Duodenal mucosa (tissue), 2 donors: ENCODE measurements around the gene EXOC6B.

Experiments
- H3K27ac ChIP-seq: one replicate; pipeline ENCODE4 v1.7.0; 2013; ENCODE audit warnings: low read depth, low read length
- H3K27me3 ChIP-seq, 2 donors: one replicate each; pipeline ENCODE4 v1.7.0; 2013; ENCODE audit warnings: low read length in 2 of 2, control low read depth in 1 of 2; ENCODE audit not compliant: insufficient read depth in 2 of 2, control insufficient read depth in 1 of 2
- H3K36me3 ChIP-seq, 2 donors: one replicate each; pipeline ENCODE4 v1.7.0; 2013; ENCODE audit warnings: low read length in 2 of 2, control low read depth in 1 of 2; ENCODE audit not compliant: insufficient read depth in 2 of 2, control insufficient read depth in 1 of 2
- H3K4me1 ChIP-seq, 2 donors: one replicate each; pipeline ENCODE4 v1.7.0; 2013; ENCODE audit warnings: low read length in 2 of 2, control low read depth in 1 of 2; ENCODE audit not compliant: insufficient read depth in 2 of 2, control insufficient read depth in 1 of 2
- H3K4me3 ChIP-seq, 2 donors: one replicate each; pipeline ENCODE4 v1.7.0; 2013; ENCODE audit warnings: low read length in 2 of 2, low read depth in 1 of 2
- H3K9ac ChIP-seq, 2 donors: one replicate each; pipeline ENCODE4 v1.7.0; 2013; ENCODE audit warnings: low read length in 2 of 2, low read depth in 1 of 2
- H3K9me3 ChIP-seq, 2 donors: one replicate each; pipeline ENCODE4 v1.7.0; 2013; ENCODE audit warnings: low read length in 2 of 2, control low read depth in 1 of 2; ENCODE audit not compliant: control insufficient read depth in 1 of 2

EXOC6B gene

DNA sequence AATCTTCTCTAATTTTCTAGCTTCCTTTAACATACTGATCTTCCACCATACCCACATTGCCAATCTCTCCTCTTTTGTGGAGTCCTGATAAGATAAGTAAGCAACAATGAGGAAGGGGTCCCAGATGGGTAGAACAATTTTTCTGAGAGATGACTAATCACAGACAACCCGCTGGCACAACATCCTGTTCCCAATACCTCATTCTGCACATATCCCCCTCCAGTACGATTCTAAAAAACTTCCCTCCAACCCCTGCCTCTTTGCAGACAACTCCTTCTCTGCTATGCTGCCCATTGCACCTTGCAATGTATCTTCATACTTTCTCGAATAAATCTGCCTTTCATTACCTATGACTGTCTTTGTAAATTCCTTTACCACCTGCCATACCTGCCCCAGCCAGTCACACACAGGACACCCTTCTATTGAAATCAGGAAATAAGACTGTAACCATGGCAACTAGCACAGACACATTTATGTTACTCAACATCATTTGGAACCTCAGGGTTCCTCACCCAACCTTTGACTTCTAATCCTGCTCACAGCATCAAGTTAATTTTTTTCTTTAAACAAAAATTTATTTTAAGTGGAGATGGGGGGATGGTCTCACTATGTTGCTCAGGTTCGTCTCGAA, 7.4 kb upstream of the EXOC6B start:
- no peaks in the 10 kb centered on the region for H3K36me3 ChIP-seq
- H3K9me3 ChIP-seq, result no peaks in the 10 kb centered on the region
- H3K27ac ChIP-seq, result no peak overlapping the region
- no peak overlapping the region for H3K4me3 ChIP-seq
- H3K27me3 ChIP-seq, result no peaks in the 10 kb centered on the region
- no peak overlapping the region for H3K9ac ChIP-seq
- peaks cover 0 to 5% of the 10 kb centered on the region in 2 donors for H3K4me1 ChIP-seq

DNA sequence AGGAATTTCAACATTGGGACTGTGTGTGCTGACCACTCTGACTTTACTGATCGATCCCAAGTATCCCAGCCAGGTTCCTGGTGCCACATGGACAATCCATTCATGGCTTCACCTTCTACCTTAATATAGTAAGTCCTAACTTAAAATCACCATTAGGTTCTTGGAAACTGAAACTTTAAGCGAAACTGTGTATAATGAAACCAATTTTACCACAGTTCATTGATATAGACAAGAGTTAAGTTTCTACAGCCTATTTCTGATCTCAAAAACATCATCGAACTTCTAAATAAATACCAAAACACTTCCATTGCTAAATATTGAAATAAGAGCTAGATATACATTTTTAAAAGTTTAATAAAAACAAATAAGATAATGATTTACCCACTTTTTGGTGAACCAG, 4.4 kb upstream of the EXOC6B start:
- Histone ChIP-seq H3K27ac (no peak overlapping the region), H3K9ac (no peak overlapping the region), H3K4me1 (no peaks in the 10 kb centered on the region), H3K27me3 (no peaks in the 10 kb centered on the region), H3K4me3 (no peak overlapping the region), H3K36me3 (no peaks in the 10 kb centered on the region), H3K9me3 (no peaks in the 10 kb centered on the region)

DNA sequence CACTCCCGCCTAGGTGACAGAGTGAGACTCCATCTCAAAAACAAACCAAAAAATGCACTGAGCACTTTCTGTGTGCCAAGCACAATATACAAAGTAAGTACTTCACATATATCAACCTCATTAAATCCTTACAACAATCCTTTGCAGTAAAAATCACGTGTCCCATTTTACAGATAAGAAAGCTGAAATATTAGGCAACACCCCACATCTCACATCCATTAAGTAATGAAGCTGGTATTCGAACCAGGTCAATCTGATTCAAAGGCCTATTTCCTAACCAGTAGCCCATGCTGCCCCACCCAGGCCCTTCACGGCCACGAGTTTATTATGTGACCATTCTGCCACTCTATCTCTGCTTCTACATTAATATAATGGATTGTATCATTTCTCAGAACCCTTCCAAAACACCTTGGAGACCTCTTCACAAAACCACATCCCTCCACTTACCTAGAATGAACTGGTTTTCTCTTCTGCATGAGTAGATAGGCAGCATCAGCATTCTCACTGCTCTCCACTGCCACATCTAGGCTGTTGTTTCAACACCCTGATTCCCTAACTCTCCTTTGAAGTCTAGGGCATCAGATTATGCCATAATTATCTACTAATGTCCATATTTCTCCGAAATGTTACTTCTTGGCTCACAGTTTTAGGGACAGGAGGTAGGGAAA, 3.1 kb upstream of the EXOC6B start:
- Histone ChIP-seq H3K36me3 (no peaks in the 10 kb centered on the region), H3K9me3 (no peaks in the 10 kb centered on the region), H3K4me3 (no peak overlapping the region), H3K9ac (no peak overlapping the region), H3K27me3 (no peaks in the 10 kb centered on the region), H3K4me1 (peaks cover 11 to 12% of the 10 kb centered on the region in 2 donors), H3K27ac (no peak overlapping the region)

DNA sequence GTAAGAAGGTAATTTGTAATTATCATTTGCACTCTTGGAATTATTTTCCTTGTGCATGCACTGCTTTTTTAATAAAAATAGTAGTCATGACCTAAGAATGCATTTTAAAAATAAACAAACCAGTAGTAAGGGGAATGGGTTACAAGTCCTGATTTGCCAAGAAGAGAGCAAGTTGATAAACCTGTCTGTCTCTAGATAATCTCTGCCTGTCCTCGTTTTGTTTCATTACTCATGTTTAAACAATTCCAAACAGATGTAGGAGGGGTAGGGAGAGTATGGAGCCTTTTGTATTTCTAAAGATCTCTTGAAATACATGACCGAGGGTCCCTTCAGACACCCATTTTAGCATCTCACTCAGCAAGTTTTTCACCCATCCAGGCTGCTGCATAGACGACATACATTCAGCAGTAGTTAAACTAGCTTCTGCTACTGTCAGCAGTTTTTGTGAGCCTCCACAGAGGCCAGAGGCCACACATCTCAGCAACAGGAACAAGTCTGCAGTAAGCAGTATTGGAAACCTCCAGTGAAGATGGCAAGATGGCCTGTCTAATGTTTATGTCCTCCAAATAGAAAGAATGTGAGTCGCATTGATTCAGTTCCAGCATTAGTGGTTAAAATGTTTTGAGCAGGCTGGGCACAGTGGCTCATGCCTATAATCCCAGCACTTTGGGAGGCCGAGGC, 2.3 kb upstream of the EXOC6B start:
- Histone ChIP-seq H3K9ac (no peak overlapping the region), H3K9me3 (no peaks in the 10 kb centered on the region), H3K36me3 (no peaks in the 10 kb centered on the region), H3K4me1 (peaks cover 11 to 14% of the 10 kb centered on the region in 2 donors), H3K27ac (no peak overlapping the region), H3K4me3 (no peak overlapping the region), H3K27me3 (no peaks in the 10 kb centered on the region)

DNA sequence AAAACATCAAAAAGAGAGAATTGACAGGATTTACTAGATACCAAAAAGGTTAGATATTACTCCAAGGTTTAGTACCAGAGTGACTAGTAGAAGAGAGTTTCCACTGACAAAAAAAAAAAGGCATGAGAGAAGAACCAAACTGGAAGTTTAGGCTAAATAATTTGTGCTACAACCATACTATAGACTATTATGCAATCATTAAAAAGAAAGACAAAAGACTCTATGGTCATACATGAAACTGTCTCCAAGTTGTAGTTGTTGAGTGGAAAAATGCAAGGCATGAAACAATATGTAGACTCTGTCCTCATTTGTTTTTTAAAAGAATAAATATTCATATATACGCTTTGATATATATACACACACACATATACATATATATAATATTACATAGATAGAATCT, 1.7 kb upstream of the EXOC6B start:
- Histone ChIP-seq H3K4me3 (no peak overlapping the region), H3K27ac (no peak overlapping the region), H3K9me3 (no peaks in the 10 kb centered on the region)

DNA sequence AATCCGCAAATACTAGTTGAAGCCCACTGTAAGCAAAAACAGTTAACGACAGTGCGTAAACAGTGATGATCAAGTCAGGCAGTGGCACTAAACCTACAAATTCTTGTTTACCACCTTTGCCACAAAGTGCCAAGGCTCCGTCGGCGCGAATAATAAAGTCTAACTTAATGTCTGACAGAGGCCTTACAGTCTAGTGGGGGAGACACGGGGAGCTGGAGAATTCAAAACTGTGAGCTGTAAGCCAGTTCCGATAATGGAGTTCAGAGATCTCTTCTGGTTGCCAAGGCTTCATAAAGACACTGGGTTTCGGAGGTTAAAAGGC, 284 bp upstream of the EXOC6B start:
- Histone ChIP-seq H3K27me3 (no peaks in the 10 kb centered on the region), H3K4me3 (peak overlapping the region; percentile 87 to 96), H3K9me3 (no peaks in the 10 kb centered on the region), H3K4me1 (peaks cover 11 to 14% of the 10 kb centered on the region in 2 donors), H3K9ac (peak overlapping the region in 1 of 2 donors; percentile 75), H3K36me3 (no peaks in the 10 kb centered on the region), H3K27ac (no peak overlapping the region)

More for the DNA sequence above, 1.7 kb upstream of the EXOC6B start:
- no peaks in the 10 kb centered on the region for H3K27me3 ChIP-seq
- peaks cover 11 to 14% of the 10 kb centered on the region in 2 donors for H3K4me1 ChIP-seq
- no peaks in the 10 kb centered on the region for H3K36me3 ChIP-seq
- no peak overlapping the region for H3K9ac ChIP-seq

DNA sequence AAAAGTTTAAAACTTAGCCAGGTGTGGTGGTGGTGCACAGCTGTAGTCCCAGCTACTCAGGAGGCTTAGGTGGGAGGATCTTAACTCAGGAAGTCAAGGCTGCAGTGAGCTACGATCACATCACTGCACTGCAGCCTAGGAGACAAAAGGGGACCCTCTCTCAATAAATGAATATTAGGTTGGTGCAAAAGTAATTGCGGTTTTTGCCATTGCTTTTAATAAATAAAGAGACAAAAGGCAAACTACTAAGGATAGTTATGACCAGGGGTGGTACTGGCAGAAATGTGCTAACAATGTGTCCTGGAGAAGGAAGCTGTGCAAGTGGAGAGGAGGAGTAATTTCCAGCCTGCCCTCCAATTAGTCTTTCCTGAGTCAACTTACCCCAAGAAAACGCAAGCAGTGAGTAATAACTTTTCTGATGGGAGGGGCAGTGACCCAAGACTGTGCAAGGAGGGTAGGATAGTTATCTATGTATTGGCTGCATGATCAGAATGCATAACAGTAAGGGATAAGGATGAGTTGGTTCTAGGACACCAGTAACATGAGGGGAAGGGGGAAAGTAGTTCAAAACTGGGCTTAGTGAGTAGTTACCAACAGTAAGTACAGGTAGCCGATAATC, 1.5 kb downstream of the EXOC6B start:
- no peaks in the 10 kb centered on the region for H3K9me3 ChIP-seq
- no peaks in the 10 kb centered on the region for H3K36me3 ChIP-seq
- peak overlapping the region; percentile 75 to 85 for H3K9ac ChIP-seq
- H3K27ac ChIP-seq, result no peak overlapping the region
- peaks cover 11 to 14% of the 10 kb centered on the region in 2 donors for H3K4me1 ChIP-seq
- peak overlapping the region; percentile 87 to 96 for H3K4me3 ChIP-seq
- no peaks in the 10 kb centered on the region for H3K27me3 ChIP-seq

DNA sequence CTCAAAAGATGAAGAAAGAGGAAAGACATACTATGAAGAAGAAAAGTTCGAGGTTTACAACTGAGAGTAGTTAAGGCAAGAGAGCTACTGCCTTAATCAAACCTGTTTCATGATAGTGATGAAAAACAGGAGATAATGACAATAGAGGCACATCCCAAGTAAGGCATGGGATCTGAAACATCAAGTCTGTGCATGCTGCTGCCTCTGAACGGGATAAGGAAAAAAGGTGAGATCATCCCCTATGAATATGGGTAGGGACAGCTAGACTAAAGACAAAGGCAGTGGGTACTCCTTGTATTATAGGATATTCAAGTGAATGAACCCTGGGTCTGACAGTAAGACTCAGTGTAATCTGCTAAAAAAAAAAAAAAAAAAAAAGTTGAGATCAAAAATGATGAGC, 3.0 kb downstream of the EXOC6B start:
- H3K27ac ChIP-seq, result no peak overlapping the region
- no peaks in the 10 kb centered on the region for H3K36me3 ChIP-seq
- H3K9ac ChIP-seq, result no peak overlapping the region
- no peaks in the 10 kb centered on the region for H3K27me3 ChIP-seq
- no peaks in the 10 kb centered on the region for H3K9me3 ChIP-seq
- H3K4me1 ChIP-seq, result peaks cover 11 to 14% of the 10 kb centered on the region in 2 donors
- H3K4me3 ChIP-seq, result no peak overlapping the region

DNA sequence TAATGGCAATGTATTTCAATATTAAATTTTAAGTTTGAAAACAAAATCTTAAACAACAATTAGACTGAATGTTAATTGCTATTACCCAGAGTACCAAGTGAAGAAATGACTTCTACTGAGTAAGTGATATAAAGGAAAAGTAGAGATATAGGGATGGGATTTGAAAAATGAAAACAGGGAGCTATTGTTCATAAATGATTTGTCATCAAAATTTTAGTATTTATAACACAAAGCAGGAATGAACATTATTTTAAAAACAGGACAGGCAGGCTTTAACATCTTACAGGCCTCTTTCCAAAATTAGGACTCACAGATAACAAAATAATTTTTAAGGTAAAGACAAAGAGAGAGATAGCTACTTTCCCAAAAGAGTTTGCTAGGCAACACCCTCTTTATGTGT, 3.9 kb downstream of the EXOC6B start:
- Histone ChIP-seq H3K27ac (no peak overlapping the region), H3K9ac (no peak overlapping the region), H3K4me3 (no peak overlapping the region)

DNA sequence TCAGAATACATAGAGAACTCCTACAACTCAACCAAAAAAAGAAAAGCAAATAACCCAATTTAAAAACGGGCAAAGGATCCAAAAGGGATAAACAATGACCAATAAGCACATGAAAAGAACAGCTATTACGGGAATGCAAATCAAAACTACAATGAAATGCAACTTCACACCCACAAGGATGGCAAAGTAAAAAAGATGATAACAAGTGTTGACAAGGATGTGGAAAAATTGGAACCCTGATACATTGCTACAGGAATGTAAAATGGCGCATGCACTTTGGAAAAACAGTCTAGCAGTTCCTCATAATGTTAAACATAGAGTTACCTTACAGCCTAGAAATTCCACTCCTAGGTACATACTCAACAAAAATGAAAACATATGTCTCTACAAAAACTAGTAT, 4.7 kb downstream of the EXOC6B start:
- no peaks in the 10 kb centered on the region for H3K27me3 ChIP-seq
- H3K27ac ChIP-seq, result no peak overlapping the region
- no peaks in the 10 kb centered on the region for H3K9me3 ChIP-seq
- no peak overlapping the region for H3K9ac ChIP-seq
- H3K4me1 ChIP-seq, result peaks cover 11 to 14% of the 10 kb centered on the region in 2 donors
- H3K4me3 ChIP-seq, result no peak overlapping the region
- no peaks in the 10 kb centered on the region for H3K36me3 ChIP-seq

More for the DNA sequence above, 3.9 kb downstream of the EXOC6B start:
- H3K27me3 ChIP-seq, result no peaks in the 10 kb centered on the region
- H3K9me3 ChIP-seq, result no peaks in the 10 kb centered on the region
- no peaks in the 10 kb centered on the region for H3K36me3 ChIP-seq
- H3K4me1 ChIP-seq, result peaks cover 11 to 14% of the 10 kb centered on the region in 2 donors
